Peyer's patch (tissue), 4 donors: ENCODE measurements around the gene TRAK1.

Experiments used
- POLR2A ChIP-seq, 2 donors: fragments of 450-650 bp; IDR thresholded peaks; one replicate each; pipeline ENCODE4 v1.5.1; 2017; ENCODE audit warnings: antibody characterized with exemption in 2 of 2, mild to moderate bottlenecking in 2 of 2, moderate library complexity in 2 of 2
- TF ChIP-seq, protein P1 (sequence below), 6 experiments: fragments of 450-650 bp in 4 of 6; fragments of 200-600 bp in 2 of 6; sonication (generic) in 1 of 6; IDR thresholded peaks; one replicate each; pipeline ENCODE4 v1.5.1; 2017 to 2019; ENCODE audit warnings: antibody characterized with exemption in 6 of 6, mild to moderate bottlenecking in 3 of 6, moderate library complexity in 1 of 6

GRCh38 chr3:42129014-42129953, 38.1 kb downstream of the TRAK1 start:
- TF ChIP-seq, protein P1, sequence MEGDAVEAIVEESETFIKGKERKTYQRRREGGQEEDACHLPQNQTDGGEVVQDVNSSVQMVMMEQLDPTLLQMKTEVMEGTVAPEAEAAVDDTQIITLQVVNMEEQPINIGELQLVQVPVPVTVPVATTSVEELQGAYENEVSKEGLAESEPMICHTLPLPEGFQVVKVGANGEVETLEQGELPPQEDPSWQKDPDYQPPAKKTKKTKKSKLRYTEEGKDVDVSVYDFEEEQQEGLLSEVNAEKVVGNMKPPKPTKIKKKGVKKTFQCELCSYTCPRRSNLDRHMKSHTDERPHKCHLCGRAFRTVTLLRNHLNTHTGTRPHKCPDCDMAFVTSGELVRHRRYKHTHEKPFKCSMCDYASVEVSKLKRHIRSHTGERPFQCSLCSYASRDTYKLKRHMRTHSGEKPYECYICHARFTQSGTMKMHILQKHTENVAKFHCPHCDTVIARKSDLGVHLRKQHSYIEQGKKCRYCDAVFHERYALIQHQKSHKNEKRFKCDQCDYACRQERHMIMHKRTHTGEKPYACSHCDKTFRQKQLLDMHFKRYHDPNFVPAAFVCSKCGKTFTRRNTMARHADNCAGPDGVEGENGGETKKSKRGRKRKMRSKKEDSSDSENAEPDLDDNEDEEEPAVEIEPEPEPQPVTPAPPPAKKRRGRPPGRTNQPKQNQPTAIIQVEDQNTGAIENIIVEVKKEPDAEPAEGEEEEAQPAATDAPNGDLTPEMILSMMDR (IDR thresholded peaks at IDR 0.05) = no peak
- TF ChIP-seq POLR2A (IDR thresholded peaks at IDR 0.05) = peak in 1 of 2 donors; percentile 25
